Epidermal melanocyte (primary cell): Measurements from ENCODE around the gene NPB.

Experiments
- DNase-seq: peaks from one replicate; pipeline ENCODE4 v3.0.0; 2011; ENCODE audit warnings: low spot score; ENCODE audit not compliant: insufficient read length

The NPB gene

GRCh38 chr17:81898885-81899284, 3.2 kb upstream of the NPB start:
- DNase-seq = no peak

GRCh38 chr17:81899514-81900166, 2.4 kb upstream of the NPB start:
- no peak for DNase-seq

- DNase-seq = no peak
These were observed 1.7 kb upstream of the NPB start for GRCh38 chr17:81900181-81900820.

- no peak for DNase-seq
These were observed 643 bp upstream of the NPB start for GRCh38 chr17:81901167-81902022.

GRCh38 chr17:81902653-81903414, 796 bp downstream of the NPB start:
- no peak for DNase-seq

- DNase-seq = no peak
These were observed 1.4 kb downstream of the NPB start for GRCh38 chr17:81903415-81903831.

- no peak for DNase-seq
These were observed 2.0 kb downstream of the NPB start for GRCh38 chr17:81903896-81904599.

GRCh38 chr17:81904600-81905423, 2.8 kb downstream of the NPB start:
- no peak for DNase-seq

GRCh38 chr17:81905424-81905875, 3.4 kb downstream of the NPB start:
- no peak for DNase-seq

GRCh38 chr17:81905993-81906392, 4.0 kb downstream of the NPB start:
- DNase-seq = no peak

GRCh38 chr17:81906476-81907218, 4.6 kb downstream of the NPB start:
- no peak for DNase-seq

GRCh38 chr17:81907219-81908145, 5.4 kb downstream of the NPB start:
- no peak for DNase-seq

GRCh38 chr17:81908793-81909192, 6.8 kb downstream of the NPB start:
- DNase-seq = no peak

GRCh38 chr17:81909231-81909630, 7.2 kb downstream of the NPB start:
- DNase-seq = no peak

- no peak for DNase-seq
These were observed 8.2 kb downstream of the NPB start for GRCh38 chr17:81909966-81910839.

GRCh38 chr17:81910840-81911276, 8.8 kb downstream of the NPB start:
- DNase-seq = no peak
